ENCODE data around the gene SCGB1C1. TPM values are rescaled to one million over a fixed set of nuclear protein-coding genes. Genes with fewer than 3 reads are reported as not detected.

Gene SCGB1C1
- polyA plus RNA-seq, 1 donor (not counting 4 experiments of a cell fraction or from before 2014, with no cell fraction given): not detected

GRCh38 chr11:215581-216037 is 22.7 kb downstream of the SCGB1C1 start:
- H3K36me3 ChIP-seq (ENCODE audit: control insufficient read depth in 2 of 2, extremely low read depth in 1 of 2, insufficient read depth in 2 of 2, low read length in 2 of 2): peaks cover 35 to 50% of the 10 kb centered on the region in 2 experiments
- FAIRE-seq: no peak
- H3K4me2 ChIP-seq (ENCODE audit: control insufficient read depth, extremely low read depth, insufficient read depth, low read depth, low read length): no peak overlapping the region
- no peak for DNase-seq (ENCODE audit: low read depth, low spot score)
- H3K27me3 ChIP-seq (ENCODE audit: control insufficient read depth, extremely low read depth, insufficient read depth, low read length): no peaks in the 10 kb centered on the region
- H3K79me2 ChIP-seq (ENCODE audit: control insufficient read depth, insufficient read depth, low read length): peaks cover 23% of the 10 kb centered on the region
- no peak overlapping the region for H3K27ac ChIP-seq (ENCODE audit: control insufficient read depth, insufficient read depth, low read length)
- no peak overlapping the region for H2AFZ ChIP-seq (ENCODE audit: control insufficient read depth, low read length)
- H3K4me3 ChIP-seq (ENCODE audit: control insufficient read depth in 2 of 3, extremely low read depth in 1 of 3, insufficient read depth in 2 of 3, low read depth in 1 of 3, low read length in 3 of 3): no peak overlapping the region
- peaks cover 7% of the 10 kb centered on the region for H3K4me1 ChIP-seq (ENCODE audit: control insufficient read depth, extremely low read depth, insufficient read depth, low read length)
- H3K9me3 ChIP-seq (ENCODE audit: control insufficient read depth, low read depth, low read length): no peaks in the 10 kb centered on the region
- no peak overlapping the region for H3K9ac ChIP-seq (ENCODE audit: control insufficient read depth, extremely low read depth, insufficient read depth, low read length)
- peaks cover 3% of the 10 kb centered on the region for H4K20me1 ChIP-seq (ENCODE audit: control insufficient read depth, extremely low read depth, insufficient read depth, low read length)
- H3K9me1 ChIP-seq (ENCODE audit: control insufficient read depth, extremely low read depth, insufficient read depth, low read length): no peaks in the 10 kb centered on the region
- TF ChIP-seq CTCF (optimal IDR thresholded peaks at IDR 0.05 in 1 of 3, IDR thresholded peaks at IDR 0.05 in 1 of 3, conservative IDR thresholded peaks at IDR 0.05 in 1 of 3; ENCODE audit: extremely low read depth in 1 of 3, insufficient read depth in 2 of 3, low read length in 3 of 3) (no peak), EZH2 (IDR thresholded peaks at IDR 0.05; ENCODE audit: low read length) (no peak)
- dilution Hi-C loops (cut with MboI; ENCODE audit: extremely low pct_ligation_motif_present, low sequenced_read_pairs): no loop called here

GRCh38 chr11:216081-216974 is 23.4 kb downstream of the SCGB1C1 start:
- TF ChIP-seq CTCF (optimal IDR thresholded peaks at IDR 0.05 in 1 of 3, IDR thresholded peaks at IDR 0.05 in 1 of 3, conservative IDR thresholded peaks at IDR 0.05 in 1 of 3; ENCODE audit: extremely low read depth in 1 of 3, insufficient read depth in 2 of 3, low read length in 3 of 3): no peak
- TF ChIP-seq EZH2 (IDR thresholded peaks at IDR 0.05; ENCODE audit: low read length): no peak
- H3K9ac ChIP-seq (ENCODE audit: control insufficient read depth, extremely low read depth, insufficient read depth, low read length): no peak overlapping the region
- peaks cover 28 to 44% of the 10 kb centered on the region in 2 experiments for H3K36me3 ChIP-seq (ENCODE audit: control insufficient read depth in 2 of 2, extremely low read depth in 1 of 2, insufficient read depth in 2 of 2, low read length in 2 of 2)
- no peak overlapping the region for H3K4me3 ChIP-seq (ENCODE audit: control insufficient read depth in 2 of 3, extremely low read depth in 1 of 3, insufficient read depth in 2 of 3, low read depth in 1 of 3, low read length in 3 of 3)
- peaks cover 16% of the 10 kb centered on the region for H3K79me2 ChIP-seq (ENCODE audit: control insufficient read depth, insufficient read depth, low read length)
- no peaks in the 10 kb centered on the region for H3K27me3 ChIP-seq (ENCODE audit: control insufficient read depth, extremely low read depth, insufficient read depth, low read length)
- H3K9me1 ChIP-seq (ENCODE audit: control insufficient read depth, extremely low read depth, insufficient read depth, low read length): no peaks in the 10 kb centered on the region
- H3K27ac ChIP-seq (ENCODE audit: control insufficient read depth, insufficient read depth, low read length): no peak overlapping the region
- dilution Hi-C loops (cut with MboI; ENCODE audit: extremely low pct_ligation_motif_present, low sequenced_read_pairs): no loop called here
- DNase-seq (ENCODE audit: low read depth, low spot score): no peak
- H2AFZ ChIP-seq (ENCODE audit: control insufficient read depth, low read length): no peak overlapping the region
- no peak for FAIRE-seq
- H3K9me3 ChIP-seq (ENCODE audit: control insufficient read depth, low read depth, low read length): no peaks in the 10 kb centered on the region
- H3K4me2 ChIP-seq (ENCODE audit: control insufficient read depth, extremely low read depth, insufficient read depth, low read depth, low read length): no peak overlapping the region
- peaks cover 5% of the 10 kb centered on the region for H3K4me1 ChIP-seq (ENCODE audit: control insufficient read depth, extremely low read depth, insufficient read depth, low read length)
- H4K20me1 ChIP-seq (ENCODE audit: control insufficient read depth, extremely low read depth, insufficient read depth, low read length): peaks cover 3% of the 10 kb centered on the region
